H9 (cell line): ENCODE measurements around the gene FNIP2. TPM values are rescaled to one million over a fixed set of nuclear protein-coding genes. Genes with fewer than 3 reads are reported as not detected.

Experiments used
- DNase-seq: peaks from one replicate; pipeline ENCODE4 v3.0.0-alpha.2; 2017
- H2AFZ ChIP-seq: one replicate; pipeline ENCODE4 v1.6.1; 2013; ENCODE audit warnings: mild to moderate bottlenecking, low read length, control low read depth, moderate library complexity
- H2AK5ac ChIP-seq: 2 replicates; pipeline ENCODE4 v1.6.1; 2013; ENCODE audit warnings: low read length, control low read depth, mixed read lengths; ENCODE audit not compliant: insufficient read length
- H2BK120ac ChIP-seq: one replicate; pipeline ENCODE4 v1.6.1; 2013; ENCODE audit warnings: low read depth, mild to moderate bottlenecking, low read length, control low read depth, inconsistent platforms; ENCODE audit not compliant: poor library complexity, severe bottlenecking
- H2BK12ac ChIP-seq: 2 replicates; pipeline ENCODE4 v1.6.1; 2013; ENCODE audit warnings: low read length, control low read depth, mixed read lengths, low read depth; ENCODE audit not compliant: insufficient read length
- H2BK15ac ChIP-seq: 2 replicates; pipeline ENCODE4 v1.6.1; 2013; ENCODE audit warnings: low read depth, low read length, control low read depth
- H2BK20ac ChIP-seq: one replicate; pipeline ENCODE4 v1.6.1; 2013; ENCODE audit warnings: low read depth, mild to moderate bottlenecking, low read length, control low read depth, inconsistent platforms; ENCODE audit not compliant: poor library complexity, severe bottlenecking
- H2BK5ac ChIP-seq: 2 replicates; pipeline ENCODE4 v1.6.1; 2013; ENCODE audit warnings: low read length, control low read depth, mixed read lengths; ENCODE audit not compliant: insufficient read length
- H3K14ac ChIP-seq: 2 replicates; pipeline ENCODE4 v1.6.1; 2013; ENCODE audit warnings: low read length, control low read depth; ENCODE audit not compliant: insufficient read depth
- H3K18ac ChIP-seq: 2 replicates; pipeline ENCODE4 v1.6.1; 2013; ENCODE audit warnings: low read depth, mild to moderate bottlenecking, mixed read lengths, low read length, control low read depth; ENCODE audit not compliant: insufficient read length
- H3K23ac ChIP-seq: 2 replicates; pipeline ENCODE4 v1.6.1; 2013; ENCODE audit warnings: low read length, control low read depth, mixed read lengths, low read depth; ENCODE audit not compliant: insufficient read length
- H3K23me2 ChIP-seq: 2 replicates; pipeline ENCODE4 v1.6.1; 2013; ENCODE audit warnings: low read depth, mild to moderate bottlenecking, mixed read lengths, low read length, control low read depth; ENCODE audit not compliant: insufficient read length, poor library complexity, severe bottlenecking
- H3K27ac ChIP-seq: 2 replicates; pipeline ENCODE4 v1.5.1; 2013; ENCODE audit warnings: low read length, control low read depth, mixed read lengths, low read depth; ENCODE audit not compliant: insufficient read length
- H3K27me3 ChIP-seq: 2 replicates; pipeline ENCODE4 v1.6.1; 2013; ENCODE audit warnings: low read length, control low read depth, inconsistent platforms; ENCODE audit not compliant: insufficient read depth
- H3K4ac ChIP-seq: 2 replicates; pipeline ENCODE4 v1.6.1; 2013; ENCODE audit warnings: low read depth, mild to moderate bottlenecking, control low read depth, inconsistent platforms, low read length, moderate library complexity
- H3K4me1 ChIP-seq: 2 replicates; pipeline ENCODE4 v1.6.1; 2013; ENCODE audit warnings: low read length, control low read depth, inconsistent platforms; ENCODE audit not compliant: insufficient read depth
- H3K4me2 ChIP-seq: 2 replicates; pipeline ENCODE4 v1.6.1; 2013; ENCODE audit warnings: low read length, control low read depth, mixed read lengths; ENCODE audit not compliant: insufficient read length, insufficient read depth
- H3K56ac ChIP-seq: 2 replicates; pipeline ENCODE4 v1.6.1; 2013; ENCODE audit warnings: low read depth, mild to moderate bottlenecking, mixed read lengths, low read length, control low read depth; ENCODE audit not compliant: insufficient read length
- H3K79me1 ChIP-seq: 2 replicates; pipeline ENCODE4 v1.6.1; 2013; ENCODE audit warnings: low read depth, mild to moderate bottlenecking, moderate library complexity, low read length, control low read depth, inconsistent platforms; ENCODE audit not compliant: insufficient read depth, poor library complexity, severe bottlenecking
- H3K79me2 ChIP-seq: 2 replicates; pipeline ENCODE4 v1.6.1; 2013; ENCODE audit warnings: low read length, control low read depth, inconsistent platforms; ENCODE audit not compliant: insufficient read depth
- H3K9ac ChIP-seq: 2 replicates; pipeline ENCODE4 v1.6.1; 2013; ENCODE audit warnings: low read length, control low read depth, mixed read lengths; ENCODE audit not compliant: insufficient read length; ENCODE audit errors: extremely low read depth
- H3K9me3 ChIP-seq: one replicate; pipeline ENCODE4 v1.6.1; 2013; ENCODE audit warnings: low read depth, low read length, inconsistent platforms; ENCODE audit not compliant: control insufficient read depth
- H3T11ph ChIP-seq: one replicate; pipeline ENCODE4 v1.6.1; 2013; ENCODE audit warnings: mild to moderate bottlenecking, low read length, control low read depth, inconsistent platforms
- H4K20me1 ChIP-seq: one replicate; pipeline ENCODE4 v1.6.1; 2013; ENCODE audit not compliant: control insufficient read depth, insufficient read length, insufficient read depth
- H4K5ac ChIP-seq: 2 replicates; pipeline ENCODE4 v1.6.1; 2013; ENCODE audit warnings: low read depth, mild to moderate bottlenecking, mixed read lengths, low read length, control low read depth; ENCODE audit not compliant: insufficient read length
- H4K8ac ChIP-seq: replicated peaks from 2 replicates; pipeline ENCODE4 v1.6.1; 2013; ENCODE audit warnings: low read length, control low read depth, mixed read lengths, low read depth; ENCODE audit not compliant: insufficient read length
- H4K91ac ChIP-seq: 2 replicates; pipeline ENCODE4 v1.6.1; 2013; ENCODE audit warnings: low read depth, mild to moderate bottlenecking, moderate library complexity, mixed read lengths, low read length, control low read depth; ENCODE audit not compliant: insufficient read length
- H3K27ac Mint-ChIP-seq, 3 experiments: 2 replicates in 2 of 3; 3 replicates in 1 of 3; pipeline ENCODE4 v1.8.0; 2020 to 2021; ENCODE audit warnings: mixed read lengths in 3 of 3, mild to moderate bottlenecking in 1 of 3, moderate library complexity in 1 of 3
- H3K27me3 Mint-ChIP-seq: 2 replicates; pipeline ENCODE4 v1.8.0; 2021; ENCODE audit warnings: low read depth, mild to moderate bottlenecking, moderate library complexity, mixed read lengths
- H3K36me3 Mint-ChIP-seq, 3 experiments: 2 replicates in 2 of 3; 3 replicates in 1 of 3; pipeline ENCODE4 v1.8.0; 2020 to 2021; ENCODE audit warnings: low read depth in 3 of 3, mixed read lengths in 3 of 3; ENCODE audit not compliant: insufficient read depth in 1 of 3
- H3K4me1 Mint-ChIP-seq, 2 experiments: 2 replicates each; pipeline ENCODE4 v1.8.0; 2020; ENCODE audit warnings: mixed read lengths in 2 of 2
- H3K4me3 Mint-ChIP-seq, 2 experiments: 2 replicates in 1 of 2; 3 replicates in 1 of 2; pipeline ENCODE4 v1.8.0; 2020 to 2021; ENCODE audit warnings: mild to moderate bottlenecking in 2 of 2, mixed read lengths in 2 of 2, moderate library complexity in 1 of 2
- H3K9me3 Mint-ChIP-seq, 2 experiments: 2 replicates in 1 of 2; 3 replicates in 1 of 2; pipeline ENCODE4 v1.8.0; 2020; ENCODE audit warnings: mild to moderate bottlenecking in 2 of 2, mixed read lengths in 2 of 2, moderate library complexity in 1 of 2
- WGBS: extraction: QIAGEN DNeasy Blood & Tissue Kit; methylation state at CpG from one replicate; pipeline ENCODE4 v1.1.7; 2013; ENCODE audit warnings: missing lambda C conversion rate, low lambda C conversion rate, mixed read lengths; ENCODE audit not compliant: insufficient read length; ENCODE audit errors: extremely low coverage; 5-methylcytosine and 5-hydroxymethylcytosine counted together
- total RNA-seq: library from RNA; stranded (reverse); gene quantifications from 2 replicates; pipeline ENCODE4 v1.2.1, GENCODE V29; 2021
- TF ChIP-seq, protein P1 (sequence below): fragments of 200-600 bp; sonication (generic); conservative IDR thresholded peaks from 3 replicates; pipeline ENCODE4 v1.8.0; 2021; ENCODE audit warnings: antibody characterized with exemption, mild to moderate bottlenecking

FNIP2 gene
- total RNA-seq, 1 experiment from 2014 or later: 9.6 TPM

DNA sequence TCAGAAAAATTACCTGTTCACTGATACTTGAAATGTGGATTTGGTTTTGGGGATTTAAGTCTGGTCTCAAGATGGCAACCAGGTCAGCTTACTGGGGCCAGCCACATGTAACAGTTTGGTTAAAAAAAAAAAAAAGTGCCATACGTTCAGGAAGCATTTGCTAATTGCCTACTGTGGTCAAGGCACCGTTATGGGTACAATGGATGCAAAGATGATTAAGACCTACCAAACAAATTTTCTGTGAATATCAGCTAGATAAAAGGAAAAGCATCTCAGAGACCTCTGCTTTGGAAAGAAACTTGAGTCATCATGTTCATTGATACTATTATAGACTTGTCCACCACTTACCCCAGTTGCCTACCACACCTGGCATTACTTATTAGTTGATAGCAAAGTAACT, 80.9 kb downstream of the FNIP2 start:
- no peak overlapping the region for H3K4me3 Mint-ChIP-seq
- Histone ChIP-seq H3K27me3 (no peaks in the 10 kb centered on the region), H4K8ac (no peak overlapping the region), H3K18ac (no peak overlapping the region), H3T11ph (no peak overlapping the region), H4K5ac (no peak overlapping the region), H2BK120ac (no peak overlapping the region), H4K20me1 (no peaks in the 10 kb centered on the region), H3K56ac (no peak overlapping the region), H3K4ac (no peak overlapping the region), H2BK5ac (no peak overlapping the region), H3K79me1 (no peaks in the 10 kb centered on the region), H4K91ac (no peak overlapping the region), H3K9me3 (no peaks in the 10 kb centered on the region), H3K79me2 (no peaks in the 10 kb centered on the region), H2BK20ac (no peak overlapping the region), H2BK15ac (no peak overlapping the region), H2AK5ac (no peak overlapping the region), H3K9ac (no peak overlapping the region), H3K23me2 (no peaks in the 10 kb centered on the region), H3K4me1 (peaks cover 10% of the 10 kb centered on the region; the same call in 1 of the 2 replicates), H2AFZ (no peak overlapping the region), H3K23ac (no peak overlapping the region), H3K27ac (no peak overlapping the region), H3K4me2 (no peak overlapping the region), H3K14ac (no peak overlapping the region), H2BK12ac (no peak overlapping the region)
- no CpG with 5 or more reads among the region's 2 CpGs for WGBS
- no peaks in the 10 kb centered on the region for H3K27me3 Mint-ChIP-seq
- no peak for DNase-seq
- no peaks in the 10 kb centered on the region for H3K9me3 Mint-ChIP-seq
- TF ChIP-seq, protein P1, sequence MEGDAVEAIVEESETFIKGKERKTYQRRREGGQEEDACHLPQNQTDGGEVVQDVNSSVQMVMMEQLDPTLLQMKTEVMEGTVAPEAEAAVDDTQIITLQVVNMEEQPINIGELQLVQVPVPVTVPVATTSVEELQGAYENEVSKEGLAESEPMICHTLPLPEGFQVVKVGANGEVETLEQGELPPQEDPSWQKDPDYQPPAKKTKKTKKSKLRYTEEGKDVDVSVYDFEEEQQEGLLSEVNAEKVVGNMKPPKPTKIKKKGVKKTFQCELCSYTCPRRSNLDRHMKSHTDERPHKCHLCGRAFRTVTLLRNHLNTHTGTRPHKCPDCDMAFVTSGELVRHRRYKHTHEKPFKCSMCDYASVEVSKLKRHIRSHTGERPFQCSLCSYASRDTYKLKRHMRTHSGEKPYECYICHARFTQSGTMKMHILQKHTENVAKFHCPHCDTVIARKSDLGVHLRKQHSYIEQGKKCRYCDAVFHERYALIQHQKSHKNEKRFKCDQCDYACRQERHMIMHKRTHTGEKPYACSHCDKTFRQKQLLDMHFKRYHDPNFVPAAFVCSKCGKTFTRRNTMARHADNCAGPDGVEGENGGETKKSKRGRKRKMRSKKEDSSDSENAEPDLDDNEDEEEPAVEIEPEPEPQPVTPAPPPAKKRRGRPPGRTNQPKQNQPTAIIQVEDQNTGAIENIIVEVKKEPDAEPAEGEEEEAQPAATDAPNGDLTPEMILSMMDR: no peak
- H3K27ac Mint-ChIP-seq: no peak overlapping the region
- H3K4me1 Mint-ChIP-seq: peaks cover 32 to 40% of the 10 kb centered on the region in 2 experiments
- peaks cover 0 to 2% (median 0%) of the 10 kb centered on the region in 3 experiments; a peak in 2 of 7 replicates for H3K36me3 Mint-ChIP-seq
